T-cell (primary cell): ENCODE data around the gene C10orf120. TPM values are rescaled to one million over a fixed set of nuclear protein-coding genes. Genes with fewer than 3 reads are reported as not detected.

Source experiments
- ATAC-seq, 4 experiments: fragments of 200-7000 bp in 3 of 4; fragments of 150-1000 bp in 1 of 4; cut with Tn5 transposase; replicated peaks in 1 of 4; 1 replicate in 3 of 4; 2 replicates in 1 of 4; pipeline ENCODE4 v1.10.0; 2021; ENCODE audit warnings: moderate library complexity in 3 of 4, mild to moderate bottlenecking in 2 of 4, moderate number of reproducible peaks in 1 of 4
- CTCF ChIA-PET, 2 donors: fragments of 300-600 bp; sonication (Branson Sonifier 250); formaldehyde crosslinking; loops; one replicate each; lab custom pipeline; 2022; ENCODE audit warnings: antibody characterized with exemption in 2 of 2; lab: Charles Lee
- POLR2A ChIA-PET, 2 donors: fragments of 300-600 bp; sonication (Branson Sonifier 250); formaldehyde crosslinking; loops; one replicate each; lab custom pipeline; 2022; ENCODE audit warnings: antibody characterized with exemption in 2 of 2; lab: Charles Lee
- DNase-seq, 35 experiments: peaks; one replicate each; pipeline versions ENCODE4 v3.0.0 to v3.0.0-alpha.2; 2013 to 2023
- H3K27ac ChIP-seq: one replicate; pipeline ENCODE4 v1.5.1; 2013; ENCODE audit warnings: low read length
- H3K27me3 ChIP-seq, 2 experiments: replicated peaks in 1 of 2; 1 replicate in 1 of 2; 2 replicates in 1 of 2; pipeline versions ENCODE4 v1.6.1 to v1.7.0; 2013; ENCODE audit warnings: low read length in 1 of 2, mixed read lengths in 1 of 2; ENCODE audit not compliant: control insufficient read depth in 2 of 2, insufficient read depth in 2 of 2; ENCODE audit errors: extremely low read depth in 1 of 2
- H3K36me3 ChIP-seq, 2 donors: 1 replicate in 1 of 2; 2 replicates in 1 of 2; pipeline versions ENCODE4 v1.6.1 to v1.7.0; 2013; ENCODE audit warnings: low read length in 1 of 2; ENCODE audit not compliant: control insufficient read depth in 2 of 2, insufficient read depth in 1 of 2; ENCODE audit errors: extremely low read depth in 1 of 2
- H3K4me1 ChIP-seq, 2 experiments: 1 replicate in 1 of 2; 2 replicates in 1 of 2; pipeline versions ENCODE4 v1.6.1 to v1.7.0; 2013; ENCODE audit warnings: low read length in 2 of 2, mixed read lengths in 1 of 2; ENCODE audit not compliant: insufficient read depth in 2 of 2, control insufficient read depth in 1 of 2; ENCODE audit errors: extremely low read depth in 1 of 2
- H3K4me3 ChIP-seq, 2 donors: 1 replicate in 1 of 2; 2 replicates in 1 of 2; pipeline versions ENCODE4 v1.5.1 to v1.7.0; 2013; ENCODE audit warnings: mild to moderate bottlenecking in 2 of 2, low read length in 1 of 2, moderate library complexity in 1 of 2; ENCODE audit not compliant: control insufficient read depth in 1 of 2; ENCODE audit errors: extremely low read depth in 1 of 2
- H3K9me3 ChIP-seq: 2 replicates; pipeline ENCODE4 v1.7.0; 2013
- H3K27ac Mint-ChIP-seq, 2 donors: one replicate each; pipeline ENCODE4 v1.8.0; 2020 to 2021; ENCODE audit warnings: mild to moderate bottlenecking in 2 of 2, mixed read lengths in 2 of 2
- H3K27me3 Mint-ChIP-seq, 2 donors: one replicate each; pipeline ENCODE4 v1.8.0; 2021 to 2022; ENCODE audit warnings: mixed read lengths in 2 of 2
- H3K36me3 Mint-ChIP-seq: one replicate; pipeline ENCODE4 v1.8.0; 2021; ENCODE audit warnings: mixed read lengths
- H3K4me1 Mint-ChIP-seq, 3 donors: one replicate each; pipeline ENCODE4 v1.8.0; 2020 to 2022; ENCODE audit warnings: mixed read lengths in 3 of 3, mild to moderate bottlenecking in 1 of 3
- H3K4me3 Mint-ChIP-seq, 3 donors: one replicate each; pipeline ENCODE4 v1.8.0; 2020 to 2022; ENCODE audit warnings: mild to moderate bottlenecking in 3 of 3, mixed read lengths in 3 of 3, moderate library complexity in 3 of 3
- H3K9me3 Mint-ChIP-seq, 3 donors: one replicate each; pipeline ENCODE4 v1.8.0; 2020 to 2022; ENCODE audit warnings: mixed read lengths in 3 of 3
- WGBS: methylation state at CpG from one replicate; pipeline ENCODE4 v1.1.5; 2013; ENCODE audit warnings: missing lambda C conversion rate; ENCODE audit not compliant: insufficient coverage; 5-methylcytosine and 5-hydroxymethylcytosine counted together
- total RNA-seq, 35 experiments: library from RNA in 6 of 35; stranded (reverse) in 6 of 35; fragments of 120-200 nt in 1 of 35; gene quantifications; one replicate each; pipeline versions ENCODE4 v1.2.1 to v1.2.4 and lab custom pipeline; 2013 to 2026

C10orf120 gene
- total RNA-seq, 5 donors from 2014 or later (not counting 1 experiment from before 2014, with no cell fraction given) = not detected

- DNase-seq (no peak), ATAC-seq (no peak)
- H3K36me3 Mint-ChIP-seq = no peaks in the 10 kb centered on the region
- no peak overlapping the region for H3K4me3 Mint-ChIP-seq
- Histone ChIP-seq H3K27ac (no peak overlapping the region), H3K9me3 (no peaks in the 10 kb centered on the region), H3K4me3 (no peak overlapping the region), H3K27me3 (peaks cover 0 to 5% of the 10 kb centered on the region in 2 experiments), H3K4me1 (no peaks in the 10 kb centered on the region), H3K36me3 (no peaks in the 10 kb centered on the region)
- CTCF ChIA-PET = no interaction called here
- no CpG with 5 or more reads among the region's 2 CpGs for WGBS
- peaks cover 0 to 5% of the 10 kb centered on the region in 2 donors for H3K27me3 Mint-ChIP-seq
- no peaks in the 10 kb centered on the region for H3K9me3 Mint-ChIP-seq
- no peaks in the 10 kb centered on the region for H3K4me1 Mint-ChIP-seq
- H3K27ac Mint-ChIP-seq = no peak overlapping the region
- POLR2A ChIA-PET = no interaction called here
Observed at GRCh38 chr10:122701652-122702051, 2.0 kb upstream of the C10orf120 start.

- Histone ChIP-seq H3K36me3 (no peaks in the 10 kb centered on the region), H3K27me3 (no peaks in the 10 kb centered on the region), H3K9me3 (no peaks in the 10 kb centered on the region), H3K4me3 (no peak overlapping the region), H3K27ac (no peak overlapping the region), H3K4me1 (no peaks in the 10 kb centered on the region)
- H3K27ac Mint-ChIP-seq = no peak overlapping the region
- peaks cover 5 to 14% of the 10 kb centered on the region in 2 donors for H3K27me3 Mint-ChIP-seq
- POLR2A ChIA-PET = no interaction called here
- ATAC-seq (no peak), DNase-seq (no peak)
- WGBS = 50% methylated on average over 1 of the region's 1 CpG
- no peaks in the 10 kb centered on the region for H3K4me1 Mint-ChIP-seq
- H3K9me3 Mint-ChIP-seq = no peaks in the 10 kb centered on the region
- H3K36me3 Mint-ChIP-seq = no peaks in the 10 kb centered on the region
- CTCF ChIA-PET = no interaction called here
- H3K4me3 Mint-ChIP-seq = no peak overlapping the region
Observed at GRCh38 chr10:122696687-122697086, 3.0 kb downstream of the C10orf120 start.

GRCh38 chr10:122692744-122693143, 6.9 kb downstream of the C10orf120 start:
- H3K9me3 ChIP-seq = no peaks in the 10 kb centered on the region
- H3K27ac ChIP-seq = no peak overlapping the region
- H3K27me3 ChIP-seq = peaks cover 2 to 3% of the 10 kb centered on the region in 2 experiments
- no peak for DNase-seq
- H3K9me3 Mint-ChIP-seq = no peaks in the 10 kb centered on the region
- H3K4me1 ChIP-seq = no peaks in the 10 kb centered on the region
- no peak for ATAC-seq
- ChIA-PET CTCF (no interaction called here), POLR2A (no interaction called here)
- H3K4me1 Mint-ChIP-seq = no peaks in the 10 kb centered on the region
- H3K36me3 Mint-ChIP-seq = no peaks in the 10 kb centered on the region
- no peak overlapping the region for H3K4me3 Mint-ChIP-seq
- H3K4me3 ChIP-seq = no peak overlapping the region
- no peak overlapping the region for H3K27ac Mint-ChIP-seq
- no peaks in the 10 kb centered on the region for H3K36me3 ChIP-seq
- H3K27me3 Mint-ChIP-seq = peaks cover 9 to 17% of the 10 kb centered on the region in 2 donors
- WGBS = 14% methylated on average over 1 of the region's 5 CpGs

GRCh38 chr10:122689146-122689820, 10.4 kb downstream of the C10orf120 start:
- Mint-ChIP-seq H3K9me3 (no peaks in the 10 kb centered on the region), H3K36me3 (no peaks in the 10 kb centered on the region), H3K4me1 (no peaks in the 10 kb centered on the region), H3K27ac (no peak overlapping the region), H3K27me3 (peaks cover 20 to 33% of the 10 kb centered on the region in 2 donors), H3K4me3 (no peak overlapping the region)
- Histone ChIP-seq H3K9me3 (no peaks in the 10 kb centered on the region), H3K4me1 (no peaks in the 10 kb centered on the region), H3K27me3 (peaks cover 2 to 12% of the 10 kb centered on the region in 2 experiments), H3K36me3 (no peaks in the 10 kb centered on the region), H3K4me3 (no peak overlapping the region), H3K27ac (no peak overlapping the region)
- ATAC-seq (no peak), DNase-seq (no peak)
- WGBS = no CpG with 5 or more reads among the region's 6 CpGs
- ChIA-PET POLR2A (no interaction called here), CTCF (interaction anchor here in 1 of 2 donors (0.6 kb wide), 1 partner anchor 254 kb away, joined by 3 read pairs; no protein-coding TSS in a partner anchor)

GRCh38 chr10:122688293-122688989, 11.2 kb downstream of the C10orf120 start:
- DNase-seq (no peak), ATAC-seq (no peak)
- H3K36me3 ChIP-seq = no peaks in the 10 kb centered on the region
- WGBS = 77% methylated on average over 5 of the region's 6 CpGs
- no peak overlapping the region for H3K4me3 ChIP-seq
- H3K27ac ChIP-seq = no peak overlapping the region
- Mint-ChIP-seq H3K36me3 (no peaks in the 10 kb centered on the region), H3K27me3 (peaks cover 20 to 34% of the 10 kb centered on the region in 2 donors), H3K27ac (no peak overlapping the region), H3K4me1 (no peaks in the 10 kb centered on the region), H3K4me3 (no peak overlapping the region), H3K9me3 (no peaks in the 10 kb centered on the region)
- no peaks in the 10 kb centered on the region for H3K4me1 ChIP-seq
- CTCF ChIA-PET = no interaction called here
- peaks cover 2 to 15% of the 10 kb centered on the region in 2 experiments for H3K27me3 ChIP-seq
- no peaks in the 10 kb centered on the region for H3K9me3 ChIP-seq
- POLR2A ChIA-PET = interaction anchor here in 1 of 2 donors (0.8 kb wide), 1 partner anchor 26 kb away, joined by 3 read pairs; no protein-coding TSS in a partner anchor

- CTCF ChIA-PET = no interaction called here
- H3K9me3 Mint-ChIP-seq = no peaks in the 10 kb centered on the region
- Histone ChIP-seq H3K27me3 (peaks cover 0 to 24% of the 10 kb centered on the region in 2 experiments), H3K9me3 (no peaks in the 10 kb centered on the region), H3K4me1 (no peaks in the 10 kb centered on the region), H3K27ac (no peak overlapping the region), H3K4me3 (no peak overlapping the region), H3K36me3 (no peaks in the 10 kb centered on the region)
- no peaks in the 10 kb centered on the region for H3K36me3 Mint-ChIP-seq
- no peak overlapping the region for H3K27ac Mint-ChIP-seq
- DNase-seq = no peak
- H3K27me3 Mint-ChIP-seq = peaks cover 25 to 26% of the 10 kb centered on the region in 2 donors
- ATAC-seq = no peak
- POLR2A ChIA-PET = no interaction called here
- H3K4me1 Mint-ChIP-seq = no peaks in the 10 kb centered on the region
- H3K4me3 Mint-ChIP-seq = no peak overlapping the region
- WGBS = 81% methylated on average over 3 of the region's 5 CpGs
Observed at GRCh38 chr10:122682522-122682921, 17.1 kb downstream of the C10orf120 start.
